Sigmoid colon (tissue), 7 donors: Measurements from ENCODE around the gene CARD19. TPM values are rescaled to one million over a fixed set of nuclear protein-coding genes. Genes with fewer than 3 reads are reported as not detected.
"Not testable (repeated sequence)": the region's sequence is repeated elsewhere in the genome, so short reads cannot be mapped to it uniquely, and the experiment has no call there.

ENCODE experiments used
- DNase-seq: peaks from one replicate; pipeline ENCODE4 v3.0.0-alpha.2; 2019
- H3K27ac ChIP-seq, 4 donors: fragments of 200-600 bp; sonication (generic); one replicate each; pipeline ENCODE4 v1.5.1; 2016 to 2019; ENCODE audit warnings: mild to moderate bottlenecking in 1 of 4
- H3K27me3 ChIP-seq, 3 donors: fragments of 200-600 bp; sonication (generic); one replicate each; pipeline ENCODE4 v1.5.1; 2019; ENCODE audit warnings: mild to moderate bottlenecking in 1 of 3
- H3K36me3 ChIP-seq, 4 donors: fragments of 200-600 bp; sonication (generic); one replicate each; pipeline ENCODE4 v1.5.1; 2016 to 2019
- H3K4me1 ChIP-seq, 4 donors: fragments of 200-600 bp; sonication (generic); one replicate each; pipeline ENCODE4 v1.5.1; 2017 to 2019
- H3K4me3 ChIP-seq, 4 donors: fragments of 200-600 bp; sonication (generic); one replicate each; pipeline ENCODE4 v1.5.1; 2017 to 2019; ENCODE audit warnings: mild to moderate bottlenecking in 2 of 4, moderate library complexity in 1 of 4
- H3K9me3 ChIP-seq, 4 donors: fragments of 200-600 bp in 3 of 4; sonication (generic) in 3 of 4; one replicate each; pipeline versions ENCODE4 v1.5.1 to v1.6.1; 2013 to 2019
- CTCF ChIP-seq, 4 experiments: fragments of 450-650 bp in 3 of 4; fragments of 200-600 bp in 1 of 4; IDR thresholded peaks; one replicate each; pipeline ENCODE4 v1.5.1; 2016 to 2019; ENCODE audit warnings: antibody characterized with exemption in 4 of 4, mild to moderate bottlenecking in 3 of 4, moderate library complexity in 2 of 4
- EP300 ChIP-seq, 4 donors: sonication (generic); formaldehyde crosslinking; IDR thresholded peaks; one replicate each; pipeline ENCODE4 v1.6.1; 2017; ENCODE audit warnings: antibody characterized with exemption in 4 of 4
- POLR2A ChIP-seq, 2 donors: fragments of 450-650 bp; IDR thresholded peaks; one replicate each; pipeline ENCODE4 v1.6.1; 2016; ENCODE audit warnings: antibody characterized with exemption in 2 of 2, mild to moderate bottlenecking in 2 of 2, moderate library complexity in 2 of 2
- POLR2AphosphoS5 ChIP-seq, 4 donors: sonication (generic); formaldehyde crosslinking; IDR thresholded peaks; one replicate each; pipeline ENCODE4 v1.6.1; 2017; ENCODE audit warnings: antibody characterized with exemption in 4 of 4
- WGBS, 2 donors: extraction: QIAGEN DNeasy Blood & Tissue Kit; methylation state at CpG; one replicate each; pipeline ENCODE4 v1.1.7; 2013; 5-methylcytosine and 5-hydroxymethylcytosine counted together
- intact Hi-C: fragments of 100-400 bp; cut with DNase I; formaldehyde crosslinking; loops from one replicate; pipeline ENCODE4 v1.15.1; 2023
- polyA plus RNA-seq, 3 donors: library from polyadenylated mRNA; stranded (reverse); fragments of 200-250 nt; gene quantifications; one replicate each; pipeline ENCODE4 v1.2.3, GENCODE V29; 2013
- total RNA-seq, 4 donors: library from RNA; depleted of rRNA; stranded (reverse); fragments of >200 nt; gene quantifications; one replicate each; pipeline ENCODE4 v1.1.0, GENCODE V29; 2016
- donor health status: healthy with polysubstance abuse.
- donor health status: Bipolar disorder and iron deficiency.
- donor health status: healthy.

CARD19 gene
- total and polyA plus RNA-seq, 7 donors: 51.2 to 88.4 (median 82.3) TPM

- peaks cover 0 to 56% (median 48%) of the 10 kb centered on the region in 4 donors for H3K4me1 ChIP-seq
- WGBS, 2 donors: 33 to 60% methylated on average over 15 of the region's 15 CpGs
- H3K4me3 ChIP-seq: peak overlapping the region in 2 of 4 donors; percentile 11 to 88
These were observed 2.4 kb downstream of the CARD19 start for GRCh38 chr9:93098236-93098946.

GRCh38 chr9:93099551-93100275 lies 3.7 kb downstream of the CARD19 start:
- Histone ChIP-seq H3K27me3 (no peaks in the 10 kb centered on the region), H3K4me3 (no peak overlapping the region), H3K27ac (peak overlapping the region; percentile 94 to 99 (median 98)), H3K4me1 (peaks cover 0 to 45% (median 40%) of the 10 kb centered on the region in 4 donors), H3K9me3 (no peaks in the 10 kb centered on the region), H3K36me3 (no peaks in the 10 kb centered on the region)
- 90 to 93% methylated on average over 16 of the region's 16 CpGs for WGBS, 2 donors
- TF ChIP-seq POLR2AphosphoS5 (IDR thresholded peaks at IDR 0.05) (no peak), CTCF (IDR thresholded peaks at IDR 0.05) (no peak), EP300 (IDR thresholded peaks at IDR 0.05) (no peak), POLR2A (IDR thresholded peaks at IDR 0.05) (no peak)
- intact Hi-C loops: loop anchor here (5.0 to 10.0 kb wide), 2 partner anchors 335 to 353 kb away; partner anchors contain the start of genes BICD2, FAM120A and FAM120AOS
- peak; percentile 67 for DNase-seq

More at GRCh38 chr9:93098236-93098946, 2.4 kb downstream of the CARD19 start:
- TF ChIP-seq POLR2AphosphoS5 (IDR thresholded peaks at IDR 0.05) (peak; percentile 37 to 84 (median 66)), POLR2A (IDR thresholded peaks at IDR 0.05) (no peak)
- H3K27ac ChIP-seq: peak overlapping the region; percentile 94 to 99 (median 98)
- H3K9me3 ChIP-seq: no peaks in the 10 kb centered on the region
- peak; percentile 97 for DNase-seq
- intact Hi-C loops: loop anchor here (5.0 to 10.0 kb wide), 2 partner anchors 334 to 354 kb away; partner anchors contain the start of genes BICD2, FAM120A and FAM120AOS
- no peaks in the 10 kb centered on the region for H3K27me3 ChIP-seq
- H3K36me3 ChIP-seq: no peaks in the 10 kb centered on the region

- intact Hi-C loops: no loop called here
- Histone ChIP-seq H3K27me3 (no peaks in the 10 kb centered on the region), H3K36me3 (no peaks in the 10 kb centered on the region), H3K4me3 (no peak overlapping the region), H3K27ac (peak overlapping the region in 3 of 4 donors; percentile 96 to 99 (median 99)), H3K4me1 (peaks cover 0 to 40% (median 35%) of the 10 kb centered on the region in 4 donors), H3K9me3 (no peaks in the 10 kb centered on the region)
- no peak for TF ChIP-seq EP300 (IDR thresholded peaks at IDR 0.05)
- TF ChIP-seq POLR2AphosphoS5 (IDR thresholded peaks at IDR 0.05): no peak
- no peak for TF ChIP-seq POLR2A (IDR thresholded peaks at IDR 0.05)
- no peak for TF ChIP-seq CTCF (IDR thresholded peaks at IDR 0.05)
- DNase-seq: peak; percentile 53
- WGBS, 2 donors: 93 to 95% methylated on average over 8 of the region's 8 CpGs
These were observed 4.2 kb downstream of the CARD19 start for GRCh38 chr9:93100276-93100636.

- H3K4me3 ChIP-seq, H3K27me3 ChIP-seq, intact Hi-C loops, H3K36me3 ChIP-seq, H3K9me3 ChIP-seq: not testable (repeated sequence)
- Histone ChIP-seq H3K4me1 (peaks cover 0 to 39% (median 35%) of the 10 kb centered on the region in 4 donors), H3K27ac (peak overlapping the region in 1 of 4 donors; percentile 6)
- WGBS, 2 donors: 93 to 96% methylated on average over 11 of the region's 11 CpGs
- peak; percentile 38 for DNase-seq
These were observed 5.1 kb downstream of the CARD19 start for GRCh38 chr9:93101086-93101485.

- no peak for DNase-seq
- Histone ChIP-seq H3K4me1 (peaks cover 0 to 5% (median 2%) of the 10 kb centered on the region in 4 donors), H3K36me3 (peaks cover 0 to 22% (median 18%) of the 10 kb centered on the region in 4 donors), H3K27ac (no peak overlapping the region), H3K4me3 (no peak overlapping the region), H3K9me3 (no peaks in the 10 kb centered on the region), H3K27me3 (no peaks in the 10 kb centered on the region)
- TF ChIP-seq CTCF (IDR thresholded peaks at IDR 0.05): no peak
- no peak for TF ChIP-seq POLR2A (IDR thresholded peaks at IDR 0.05)
- TF ChIP-seq EP300 (IDR thresholded peaks at IDR 0.05): no peak
- no peak for TF ChIP-seq POLR2AphosphoS5 (IDR thresholded peaks at IDR 0.05)
- WGBS, 2 donors: 61 to 89% methylated on average over 1 of the region's 1 CpG
- intact Hi-C loops: no loop called here
These were observed 9.6 kb downstream of the CARD19 start for GRCh38 chr9:93105620-93106019.
